Pulmonary artery endothelial cell (primary cell): Measurements from ENCODE around the gene LEMD1. TPM values are rescaled to one million over a fixed set of nuclear protein-coding genes. Genes with fewer than 3 reads are reported as not detected.
A peak's percentile ranks its signal among the peaks of the same experiment; 100 is the strongest.

Experiments
- DNase-seq: peaks from one replicate; pipeline ENCODE4 v3.0.0-alpha.2; 2011; ENCODE audit warnings: low read depth, low spot score
- total RNA-seq: library from RNA; depleted of rRNA; stranded (reverse); fragments of >200 nt; gene quantifications from 2 replicates; pipeline ENCODE4 v1.2.3, GENCODE V29; 2014

The LEMD1 gene
- total RNA-seq, result not detected in 2 replicates

GRCh38 chr1:205421798-205422197 lies at the start of gene LEMD1:
Gene LEMD1, minus strand, starts transcription at chr1:205422056. Its CDS starts 1,520 bp downstream, at chr1:205420536.
- no peak for DNase-seq

GRCh38 chr1:205470131-205470530 lies 48.3 kb upstream of the LEMD1 start:
- no peak for DNase-seq

GRCh38 chr1:205466595-205467220 lies 44.9 kb upstream of the LEMD1 start:
- no peak for DNase-seq

- no peak for DNase-seq
Observed at GRCh38 chr1:205465392-205465791, 43.5 kb upstream of the LEMD1 start.

- peak; percentile 22 for DNase-seq
Observed at GRCh38 chr1:205458777-205459566, 37.1 kb upstream of the LEMD1 start.

GRCh38 chr1:205456868-205457745 lies 35.3 kb upstream of the LEMD1 start:
- DNase-seq, result no peak

- DNase-seq, result no peak
Observed at GRCh38 chr1:205456383-205456867, 34.6 kb upstream of the LEMD1 start.

GRCh38 chr1:205455581-205456382 lies 33.9 kb upstream of the LEMD1 start, which contains the start of gene BLACAT1:
Gene BLACAT1, minus strand, starts transcription at chr1:205456045.
- DNase-seq, result no peak

GRCh38 chr1:205454903-205455335 lies 33.1 kb upstream of the LEMD1 start:
- DNase-seq, result no peak

GRCh38 chr1:205453466-205453865 lies 31.6 kb upstream of the LEMD1 start:
- no peak for DNase-seq

GRCh38 chr1:205452933-205453332 lies 31.1 kb upstream of the LEMD1 start:
- DNase-seq, result no peak

GRCh38 chr1:205452364-205452763 lies 30.5 kb upstream of the LEMD1 start:
- DNase-seq, result no peak

GRCh38 chr1:205451759-205452164 lies 29.9 kb upstream of the LEMD1 start:
- DNase-seq, result no peak

- DNase-seq, result no peak
Observed at GRCh38 chr1:205451202-205451601, 29.3 kb upstream of the LEMD1 start.

- no peak for DNase-seq
Observed at GRCh38 chr1:205450448-205450847, 28.6 kb upstream of the LEMD1 start.

- no peak for DNase-seq
Observed at GRCh38 chr1:205449750-205450443, 28.0 kb upstream of the LEMD1 start.

- DNase-seq, result no peak
Observed at GRCh38 chr1:205449254-205449749, 27.4 kb upstream of the LEMD1 start.

GRCh38 chr1:205448540-205449253 lies 26.8 kb upstream of the LEMD1 start:
- DNase-seq, result no peak
